IgD-negative memory B cell (primary cell): ENCODE measurements around the gene DHX40. TPM values are rescaled to one million over a fixed set of nuclear protein-coding genes. Genes with fewer than 3 reads are reported as not detected.
"Not testable (repeated sequence)": the region's sequence is repeated elsewhere in the genome, so short reads cannot be mapped to it uniquely, and the experiment has no call there.

Source experiments
- H3K27ac Mint-ChIP-seq, 3 donors: one replicate each; pipeline ENCODE4 v1.8.0; 2020 to 2022; ENCODE audit warnings: mild to moderate bottlenecking in 3 of 3, mixed read lengths in 3 of 3, moderate library complexity in 1 of 3
- H3K27me3 Mint-ChIP-seq: one replicate; pipeline ENCODE4 v1.8.0; 2021; ENCODE audit warnings: mixed read lengths
- H3K36me3 Mint-ChIP-seq: one replicate; pipeline ENCODE4 v1.8.0; 2020; ENCODE audit warnings: mild to moderate bottlenecking, mixed read lengths
- H3K4me1 Mint-ChIP-seq, 3 donors: one replicate each; pipeline ENCODE4 v1.8.0; 2020 to 2022; ENCODE audit warnings: mixed read lengths in 3 of 3, mild to moderate bottlenecking in 1 of 3
- H3K4me3 Mint-ChIP-seq, 4 donors: one replicate each; pipeline ENCODE4 v1.8.0; 2020 to 2022; ENCODE audit warnings: mild to moderate bottlenecking in 4 of 4, mixed read lengths in 4 of 4, moderate library complexity in 3 of 4
- H3K9me3 Mint-ChIP-seq, 3 donors: one replicate each; pipeline ENCODE4 v1.8.0; 2020 to 2021; ENCODE audit warnings: mixed read lengths in 3 of 3, mild to moderate bottlenecking in 1 of 3
- polyA plus RNA-seq: library from polyadenylated mRNA; unstranded; fragments of 300-500 nt; fragmentation: Illumina TruSeq; gene quantifications from one replicate; pipeline ENCODE4 v1.2.3, GENCODE V29; 2021

The DHX40 gene, protein sequence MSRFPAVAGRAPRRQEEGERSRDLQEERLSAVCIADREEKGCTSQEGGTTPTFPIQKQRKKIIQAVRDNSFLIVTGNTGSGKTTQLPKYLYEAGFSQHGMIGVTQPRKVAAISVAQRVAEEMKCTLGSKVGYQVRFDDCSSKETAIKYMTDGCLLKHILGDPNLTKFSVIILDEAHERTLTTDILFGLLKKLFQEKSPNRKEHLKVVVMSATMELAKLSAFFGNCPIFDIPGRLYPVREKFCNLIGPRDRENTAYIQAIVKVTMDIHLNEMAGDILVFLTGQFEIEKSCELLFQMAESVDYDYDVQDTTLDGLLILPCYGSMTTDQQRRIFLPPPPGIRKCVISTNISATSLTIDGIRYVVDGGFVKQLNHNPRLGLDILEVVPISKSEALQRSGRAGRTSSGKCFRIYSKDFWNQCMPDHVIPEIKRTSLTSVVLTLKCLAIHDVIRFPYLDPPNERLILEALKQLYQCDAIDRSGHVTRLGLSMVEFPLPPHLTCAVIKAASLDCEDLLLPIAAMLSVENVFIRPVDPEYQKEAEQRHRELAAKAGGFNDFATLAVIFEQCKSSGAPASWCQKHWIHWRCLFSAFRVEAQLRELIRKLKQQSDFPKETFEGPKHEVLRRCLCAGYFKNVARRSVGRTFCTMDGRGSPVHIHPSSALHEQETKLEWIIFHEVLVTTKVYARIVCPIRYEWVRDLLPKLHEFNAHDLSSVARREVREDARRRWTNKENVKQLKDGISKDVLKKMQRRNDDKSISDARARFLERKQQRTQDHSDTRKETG
- polyA plus RNA-seq: 17.6 TPM

DNA sequence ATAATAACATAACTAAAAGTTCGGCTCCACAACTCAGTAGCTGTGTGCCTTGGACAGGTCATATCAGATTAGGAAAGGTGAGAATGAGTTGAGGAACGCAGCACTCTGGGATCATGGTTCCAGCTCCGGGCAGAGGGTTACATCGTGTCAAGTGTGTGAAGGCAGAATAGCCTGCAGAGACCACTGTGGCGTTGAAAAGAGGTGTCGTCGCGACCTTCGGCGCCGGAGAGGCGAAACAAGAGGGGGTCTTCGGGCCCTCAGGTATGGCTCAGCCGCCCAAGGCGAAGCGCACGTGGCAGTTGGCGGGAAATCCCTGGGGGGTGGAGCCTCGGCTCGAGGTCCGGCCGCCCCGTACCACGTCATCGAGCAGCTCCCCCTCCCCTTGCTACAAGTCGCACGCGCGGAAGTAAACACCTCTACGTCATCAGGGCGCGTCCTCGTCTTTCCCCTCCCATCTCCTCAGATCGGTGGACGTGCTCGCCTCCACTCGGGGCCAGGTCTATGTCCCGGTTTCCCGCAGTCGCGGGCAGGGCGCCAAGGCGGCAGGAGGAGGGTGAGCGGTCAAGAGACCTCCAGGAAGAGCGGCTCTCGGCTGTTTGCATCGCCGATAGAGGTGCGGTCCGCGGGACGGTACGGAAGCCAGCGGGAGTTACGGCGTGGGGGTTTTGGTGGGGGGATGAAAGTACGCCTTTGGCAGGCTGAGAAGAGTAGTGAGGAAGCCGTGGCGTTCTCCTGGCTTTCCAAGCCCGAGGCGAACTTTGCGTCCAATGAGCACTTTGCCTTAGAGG is at the start of gene DHX40:
Gene DHX40 (plus strand): TSS at position 440 of the 788 bp plus-strand sequence. CDS start 62 bp downstream, at position 502.
- peak within 1 kb of the TSS; percentile 92 to 100 (median 98) for H3K27ac Mint-ChIP-seq
- peaks cover 14 to 19% (median 15%) of the 10 kb centered on the region in 3 donors for H3K4me1 Mint-ChIP-seq
- no peaks in the 10 kb centered on the region for H3K36me3 Mint-ChIP-seq
- no peaks in the 10 kb centered on the region for H3K27me3 Mint-ChIP-seq
- H3K4me3 Mint-ChIP-seq: peak within 1 kb of the TSS; percentile 96 to 100 (median 100)
- H3K9me3 Mint-ChIP-seq: no peaks in the 10 kb centered on the region

DNA sequence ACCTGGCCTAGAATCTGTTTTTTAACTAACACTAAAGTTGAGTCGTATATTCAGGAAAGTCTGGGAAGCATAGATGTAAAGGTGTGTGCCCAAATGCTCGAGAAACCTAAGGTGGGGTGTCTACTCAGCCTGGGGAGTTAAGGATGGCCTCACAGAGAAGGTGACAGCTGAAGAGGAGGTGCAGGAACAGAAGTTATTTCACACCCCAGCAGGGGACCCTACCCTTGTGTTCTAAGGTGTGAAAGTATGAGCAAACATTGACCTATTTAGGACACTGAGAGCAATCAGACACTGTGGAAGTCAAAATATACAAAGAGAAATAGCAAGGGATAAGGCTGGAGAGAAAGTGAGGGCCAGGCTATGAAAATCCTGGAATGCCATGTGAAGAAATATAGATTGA is 49.0 kb upstream of the DHX40 start:
- Mint-ChIP-seq H3K36me3 (no peaks in the 10 kb centered on the region), H3K4me3 (no peak overlapping the region), H3K27me3 (peaks cover 4% of the 10 kb centered on the region), H3K27ac (no peak overlapping the region), H3K4me1 (peaks cover 3 to 11% (median 4%) of the 10 kb centered on the region in 3 donors), H3K9me3 (no peaks in the 10 kb centered on the region)

DNA sequence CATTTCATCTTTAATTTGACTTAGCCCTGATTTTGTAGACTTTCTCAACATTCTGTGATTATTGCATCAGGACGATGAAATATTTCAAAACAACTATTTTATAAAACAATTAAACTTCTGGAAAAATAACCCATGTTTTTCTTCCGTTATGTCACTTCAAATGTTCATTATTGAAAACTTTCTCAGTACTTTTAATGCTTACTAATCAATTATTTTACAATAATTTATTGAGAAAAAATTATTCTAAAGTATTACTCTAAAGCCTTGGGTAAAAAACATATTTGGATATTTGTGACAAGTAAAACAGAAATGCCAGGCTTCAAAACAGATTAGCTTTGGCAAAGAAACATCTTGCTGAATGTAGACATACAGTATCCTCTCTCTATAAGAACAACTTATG is 46.3 kb upstream of the DHX40 start:
- peaks cover 4% of the 10 kb centered on the region for H3K27me3 Mint-ChIP-seq
- H3K27ac Mint-ChIP-seq: no peak overlapping the region
- H3K4me3 Mint-ChIP-seq: no peak overlapping the region
- H3K9me3 Mint-ChIP-seq: no peaks in the 10 kb centered on the region
- no peaks in the 10 kb centered on the region for H3K36me3 Mint-ChIP-seq
- H3K4me1 Mint-ChIP-seq: peaks cover 4 to 12% (median 5%) of the 10 kb centered on the region in 3 donors

DNA sequence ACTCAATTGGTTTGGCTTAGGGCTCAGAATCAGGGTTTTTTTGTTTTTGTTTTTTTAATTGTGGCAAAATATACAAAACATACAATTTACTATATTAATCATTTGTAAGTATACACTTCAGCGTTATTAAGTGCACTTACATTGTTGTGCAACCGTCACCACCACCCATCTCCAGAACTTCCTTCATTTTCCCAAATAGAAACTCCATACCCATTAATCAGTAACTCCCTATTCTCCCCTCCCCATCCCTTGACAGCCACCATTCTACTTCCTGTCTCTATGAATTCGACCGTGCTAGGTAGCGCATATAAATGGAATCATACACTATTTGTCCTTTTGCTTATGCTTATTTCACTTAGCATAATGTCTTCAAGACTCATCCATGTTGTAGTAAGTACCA is 45.2 kb upstream of the DHX40 start:
- H3K4me3 Mint-ChIP-seq: no peak overlapping the region
- no peaks in the 10 kb centered on the region for H3K9me3 Mint-ChIP-seq
- H3K36me3 Mint-ChIP-seq: no peaks in the 10 kb centered on the region
- no peak overlapping the region for H3K27ac Mint-ChIP-seq
- H3K27me3 Mint-ChIP-seq: peaks cover 1% of the 10 kb centered on the region
- H3K4me1 Mint-ChIP-seq: peaks cover 4 to 12% (median 5%) of the 10 kb centered on the region in 3 donors

DNA sequence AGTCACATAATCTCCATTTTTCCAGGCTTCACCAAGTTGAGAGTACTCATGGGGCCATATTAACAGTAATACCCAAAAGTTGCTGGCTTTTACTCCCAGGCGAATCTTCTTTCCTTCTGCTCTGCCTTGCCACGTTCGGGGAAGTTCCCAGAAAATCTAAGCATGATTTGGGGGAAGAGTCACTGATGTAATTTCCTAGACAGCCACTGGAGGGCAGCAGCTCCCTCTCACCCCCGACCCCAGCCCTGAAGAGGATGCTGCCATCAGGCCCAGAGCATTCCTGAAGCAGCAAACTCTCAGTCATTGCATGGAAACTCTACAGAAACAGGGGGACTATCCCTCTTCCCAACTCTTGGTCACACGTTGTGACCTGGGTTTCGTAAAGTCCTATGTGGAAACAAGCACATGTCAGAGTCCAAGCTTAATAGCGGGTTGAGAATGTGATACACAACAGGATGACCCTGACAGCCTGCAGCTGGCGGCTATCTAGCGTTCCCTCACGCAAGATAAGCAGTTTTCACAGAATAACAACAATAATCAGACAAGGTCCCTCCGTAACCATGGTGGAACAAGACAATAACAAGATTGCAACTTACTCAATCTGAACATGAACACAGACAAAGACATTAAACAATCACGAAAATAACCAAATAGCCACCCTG is 43.8 kb upstream of the DHX40 start:
- H3K4me3 Mint-ChIP-seq: peak overlapping the region in 1 of 4 donors; percentile 2
- H3K27ac Mint-ChIP-seq: peak overlapping the region in 1 of 3 donors; percentile 2
- no peaks in the 10 kb centered on the region for H3K36me3 Mint-ChIP-seq
- peaks cover 3% of the 10 kb centered on the region for H3K27me3 Mint-ChIP-seq
- H3K9me3 Mint-ChIP-seq: no peaks in the 10 kb centered on the region
- peaks cover 3 to 5% (median 4%) of the 10 kb centered on the region in 3 donors for H3K4me1 Mint-ChIP-seq

DNA sequence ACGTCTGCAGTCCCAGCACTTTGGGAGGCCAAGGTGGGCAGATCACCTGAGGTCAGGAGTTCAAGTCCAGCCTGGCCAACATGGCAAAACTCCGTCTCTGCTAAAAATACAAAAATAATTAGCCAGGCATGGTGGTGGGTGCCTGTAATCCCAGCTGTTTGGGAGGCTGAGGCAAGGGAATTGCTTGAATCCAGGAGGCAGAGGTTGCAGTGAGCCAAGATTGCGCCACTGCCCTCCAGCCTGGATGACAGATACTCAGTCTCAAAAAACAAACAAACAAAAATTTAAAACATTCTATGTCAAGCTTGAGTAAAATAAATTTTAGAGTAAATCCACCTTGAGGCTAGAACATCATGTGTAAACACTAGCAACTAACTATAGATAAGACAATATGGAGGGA is 40.5 kb upstream of the DHX40 start:
- H3K9me3 Mint-ChIP-seq, H3K4me1 Mint-ChIP-seq, H3K36me3 Mint-ChIP-seq, H3K4me3 Mint-ChIP-seq, H3K27ac Mint-ChIP-seq: not testable (repeated sequence)
- peaks cover 12% of the 10 kb centered on the region for H3K27me3 Mint-ChIP-seq

DNA sequence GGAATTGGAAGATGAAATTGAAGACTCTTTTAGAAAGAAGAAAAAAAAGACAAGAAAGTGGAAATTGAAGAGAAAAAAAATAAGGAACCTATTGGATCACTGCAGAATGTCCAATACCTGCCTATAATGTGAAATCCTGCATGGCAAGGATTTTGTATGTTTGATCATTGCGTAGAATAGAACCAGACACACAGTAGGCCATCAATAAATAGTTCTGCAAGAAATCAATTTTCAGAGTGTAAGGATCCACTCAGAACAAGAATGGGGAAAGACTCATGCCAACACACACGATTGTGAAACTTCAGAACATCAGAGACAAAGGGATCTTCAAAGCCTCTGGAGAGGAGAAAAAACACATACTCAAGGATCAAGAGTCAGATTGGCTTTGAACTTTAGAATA is 39.7 kb upstream of the DHX40 start:
- Mint-ChIP-seq H3K9me3 (no peaks in the 10 kb centered on the region), H3K4me3 (no peak overlapping the region), H3K27me3 (peaks cover 13% of the 10 kb centered on the region), H3K4me1 (peaks cover 3 to 5% (median 4%) of the 10 kb centered on the region in 3 donors), H3K36me3 (no peaks in the 10 kb centered on the region), H3K27ac (no peak overlapping the region)

DNA sequence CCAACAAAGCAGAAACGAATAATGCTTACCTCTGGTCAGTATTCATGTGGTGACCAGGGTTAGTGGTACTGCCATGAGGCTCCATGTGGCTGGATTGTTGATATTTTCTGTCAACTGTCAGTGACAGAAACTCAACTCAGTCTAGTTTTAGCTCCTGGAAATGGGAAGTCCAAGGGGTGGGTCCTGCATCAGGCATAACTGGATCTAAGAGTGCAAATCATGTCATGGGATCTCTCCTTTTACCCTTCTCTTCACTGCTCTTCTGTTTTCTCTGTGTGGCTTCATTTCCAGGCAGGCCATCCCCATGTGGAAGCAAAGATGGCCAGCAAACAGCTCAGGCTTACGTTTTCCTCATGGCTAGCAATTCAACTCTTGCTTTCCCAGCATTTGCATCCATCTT is 39.0 kb upstream of the DHX40 start:
- Mint-ChIP-seq H3K9me3 (no peaks in the 10 kb centered on the region), H3K36me3 (no peaks in the 10 kb centered on the region), H3K27me3 (peaks cover 12% of the 10 kb centered on the region), H3K4me1 (peaks cover under 1 to 2% (median 2%) of the 10 kb centered on the region in 3 donors), H3K27ac (no peak overlapping the region), H3K4me3 (no peak overlapping the region)

DNA sequence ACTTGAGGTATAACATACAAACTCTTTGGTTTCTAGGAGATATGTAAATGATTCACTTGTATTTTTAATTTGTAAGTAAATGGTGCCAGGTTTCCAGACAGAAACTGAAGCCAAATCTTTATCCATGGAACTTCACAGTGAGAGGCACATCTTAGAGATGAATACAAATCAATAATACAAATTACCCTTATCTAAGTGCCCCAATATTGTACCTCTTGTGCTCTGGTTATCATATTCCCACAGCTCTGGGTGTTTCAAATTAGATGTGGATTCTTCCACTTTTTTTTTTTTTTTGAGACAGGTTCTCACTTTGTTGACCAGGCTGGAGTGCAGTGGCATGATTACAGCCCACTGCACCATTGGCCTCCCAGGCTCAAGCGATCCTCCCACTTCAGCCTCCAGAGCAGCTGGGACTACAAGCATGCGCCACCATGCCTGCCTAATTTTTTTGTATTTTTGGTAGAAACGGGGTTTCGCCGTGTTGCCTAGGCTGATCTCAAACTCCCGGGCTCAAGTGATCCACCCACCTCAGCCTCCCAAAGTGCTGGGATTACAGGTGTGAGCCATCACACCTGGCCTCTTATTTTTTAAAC is 38.0 kb upstream of the DHX40 start:
- Mint-ChIP-seq H3K27ac (no peak overlapping the region), H3K4me1 (no peaks in the 10 kb centered on the region), H3K36me3 (no peaks in the 10 kb centered on the region), H3K4me3 (no peak overlapping the region), H3K9me3 (no peaks in the 10 kb centered on the region), H3K27me3 (peaks cover 12% of the 10 kb centered on the region)

DNA sequence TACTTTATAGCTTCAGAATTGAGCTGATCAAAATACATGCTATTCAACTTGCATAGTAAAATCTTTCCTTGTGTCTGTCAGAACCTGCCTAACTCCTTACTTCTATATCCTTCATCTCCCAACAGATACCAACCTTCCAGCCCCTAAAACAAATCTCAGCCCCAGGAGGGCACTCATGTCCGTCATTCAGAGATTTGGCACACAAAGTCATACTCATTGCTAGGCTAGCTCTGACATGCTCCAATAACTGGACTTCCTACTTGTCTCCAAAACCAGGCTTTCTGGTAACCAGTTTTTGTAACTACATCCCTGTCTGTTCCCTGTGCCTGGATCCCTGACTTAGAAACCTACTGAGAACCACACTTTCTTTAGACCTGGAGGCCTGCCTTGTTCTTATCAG is 37.5 kb upstream of the DHX40 start:
- Mint-ChIP-seq H3K4me1 (peaks cover 0 to 2% (median 0%) of the 10 kb centered on the region in 3 donors), H3K4me3 (no peak overlapping the region), H3K27me3 (peaks cover 12% of the 10 kb centered on the region), H3K9me3 (no peaks in the 10 kb centered on the region), H3K36me3 (no peaks in the 10 kb centered on the region), H3K27ac (no peak overlapping the region)

DNA sequence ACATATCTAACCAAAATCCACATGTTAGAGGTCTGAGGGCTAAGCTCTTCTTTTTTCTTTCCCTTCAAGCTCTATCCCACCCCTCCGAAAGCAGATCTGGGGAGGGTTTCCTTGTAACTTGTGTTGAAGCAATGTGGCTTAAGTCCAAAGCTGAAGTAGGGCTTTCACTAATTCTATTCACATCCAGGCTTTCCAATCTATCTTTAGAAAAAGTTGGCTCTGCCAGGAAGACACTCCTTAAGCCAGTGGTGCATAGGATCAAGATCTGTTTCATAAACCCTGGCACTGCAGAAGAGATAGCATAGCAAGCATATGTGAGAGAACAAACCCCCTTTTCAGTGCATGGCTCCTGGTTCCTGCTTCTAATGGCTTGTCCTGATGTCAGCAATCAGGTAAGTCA is 34.9 kb upstream of the DHX40 start:
- peaks cover 2 to 5% (median 5%) of the 10 kb centered on the region in 3 donors for H3K4me1 Mint-ChIP-seq
- no peak overlapping the region for H3K27ac Mint-ChIP-seq
- H3K9me3 Mint-ChIP-seq: no peaks in the 10 kb centered on the region
- H3K36me3 Mint-ChIP-seq: no peaks in the 10 kb centered on the region
- H3K27me3 Mint-ChIP-seq: peaks cover 11% of the 10 kb centered on the region
- no peak overlapping the region for H3K4me3 Mint-ChIP-seq

DNA sequence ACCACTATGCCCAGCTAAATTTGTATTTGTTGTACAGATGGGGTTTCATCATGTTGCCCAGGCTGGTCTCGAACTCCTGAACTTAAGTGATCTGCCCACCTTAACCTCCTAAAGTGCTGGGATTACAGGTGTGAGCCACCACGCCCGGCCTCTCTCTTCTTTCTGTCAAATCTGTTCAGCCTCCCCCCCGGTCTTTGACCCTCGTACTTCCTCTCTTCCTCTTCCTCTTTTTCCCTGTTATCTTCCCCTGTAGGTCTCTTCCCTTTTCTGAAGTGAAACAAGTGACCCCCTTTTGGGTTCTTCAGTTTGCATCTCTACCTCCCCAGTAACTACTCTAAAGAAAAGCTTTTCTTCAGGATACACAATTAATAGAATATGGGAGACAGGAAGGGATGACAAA is 31.7 kb upstream of the DHX40 start:
- Mint-ChIP-seq H3K27ac (peak overlapping the region in 1 of 3 donors; percentile 35), H3K4me1 (peaks cover 2 to 5% (median 5%) of the 10 kb centered on the region in 3 donors), H3K27me3 (peaks cover 1% of the 10 kb centered on the region), H3K9me3 (no peaks in the 10 kb centered on the region), H3K36me3 (no peaks in the 10 kb centered on the region), H3K4me3 (peak overlapping the region in 1 of 4 donors; percentile 37)

DNA sequence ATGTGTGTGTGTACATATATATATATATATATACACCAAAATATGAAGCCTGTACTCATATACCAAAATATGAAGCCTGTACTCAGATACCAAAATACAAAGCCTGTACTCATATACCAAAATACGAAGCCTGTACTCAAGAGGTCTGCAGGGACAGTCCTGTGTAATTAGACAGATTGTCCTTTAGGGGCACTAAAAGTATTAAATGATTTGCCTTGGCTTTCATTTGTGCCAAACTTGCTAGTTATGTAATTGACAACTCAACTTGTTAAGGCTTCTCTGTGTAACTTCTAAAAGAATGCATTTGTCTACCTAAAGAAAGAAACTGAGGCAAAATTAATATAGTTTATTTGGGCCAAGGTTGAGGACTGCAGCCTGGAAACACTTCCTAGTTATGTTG is 30.8 kb upstream of the DHX40 start:
- Mint-ChIP-seq H3K36me3 (no peaks in the 10 kb centered on the region), H3K9me3 (no peaks in the 10 kb centered on the region), H3K4me3 (no peak overlapping the region), H3K27me3 (peaks cover 1% of the 10 kb centered on the region), H3K27ac (no peak overlapping the region), H3K4me1 (peaks cover 2 to 5% (median 5%) of the 10 kb centered on the region in 3 donors)

DNA sequence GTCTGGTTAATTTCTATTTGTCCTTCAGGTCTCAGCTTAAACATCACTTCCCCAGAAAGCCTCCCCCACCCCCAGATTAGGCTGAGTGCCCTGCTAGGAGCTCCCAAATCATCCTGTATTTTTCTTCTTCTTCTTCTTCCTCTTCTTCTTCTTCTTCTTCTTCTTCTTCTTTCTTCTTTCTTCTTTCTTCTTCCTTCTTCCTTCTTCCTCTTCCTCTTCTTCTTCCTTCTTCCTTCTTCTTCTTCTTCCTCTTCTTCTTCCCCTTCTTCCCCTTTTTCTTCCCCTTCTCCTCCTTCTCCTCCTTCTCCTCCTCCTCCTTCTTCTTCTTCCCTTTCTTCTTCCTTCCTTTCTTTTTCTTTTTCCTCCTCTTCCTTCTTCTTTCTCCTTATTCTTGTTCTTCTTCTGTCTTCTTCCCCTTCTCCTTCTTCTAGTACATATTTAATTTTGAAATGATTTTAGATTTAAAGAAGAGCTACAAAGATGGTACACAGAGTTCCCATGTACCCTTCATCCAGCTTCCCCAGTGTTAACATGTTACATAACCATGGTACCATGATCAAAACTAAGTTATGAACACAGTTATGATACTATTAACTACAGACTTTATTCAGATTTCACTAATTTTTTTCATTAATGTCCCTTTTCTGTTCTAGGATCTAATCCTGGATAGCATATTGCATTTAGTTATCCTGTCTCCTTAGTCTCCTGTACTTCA is 27.1 kb upstream of the DHX40 start:
- Mint-ChIP-seq H3K36me3 (no peaks in the 10 kb centered on the region), H3K4me1 (peaks cover 2 to 5% (median 2%) of the 10 kb centered on the region in 3 donors), H3K4me3 (no peak overlapping the region), H3K27me3 (peaks cover 3% of the 10 kb centered on the region), H3K9me3 (no peaks in the 10 kb centered on the region), H3K27ac (no peak overlapping the region)
